PC-9 (cell line): Measurements from ENCODE around the gene SLC25A10.

Source experiments
- EZH2 ChIP-seq: fragments of 200-600 bp; sonication (generic); IDR thresholded peaks from 2 replicates; pipeline ENCODE4 v1.8.0; 2017; ENCODE audit warnings: antibody characterized with exemption, low read depth
- TF ChIP-seq, protein P1 (sequence below): fragments of 200-600 bp; sonication (generic); conservative IDR thresholded peaks from 2 replicates; pipeline ENCODE4 v1.6.1; 2017; ENCODE audit warnings: mixed run types, antibody characterized with exemption, mild to moderate bottlenecking, moderate library complexity

DNA sequence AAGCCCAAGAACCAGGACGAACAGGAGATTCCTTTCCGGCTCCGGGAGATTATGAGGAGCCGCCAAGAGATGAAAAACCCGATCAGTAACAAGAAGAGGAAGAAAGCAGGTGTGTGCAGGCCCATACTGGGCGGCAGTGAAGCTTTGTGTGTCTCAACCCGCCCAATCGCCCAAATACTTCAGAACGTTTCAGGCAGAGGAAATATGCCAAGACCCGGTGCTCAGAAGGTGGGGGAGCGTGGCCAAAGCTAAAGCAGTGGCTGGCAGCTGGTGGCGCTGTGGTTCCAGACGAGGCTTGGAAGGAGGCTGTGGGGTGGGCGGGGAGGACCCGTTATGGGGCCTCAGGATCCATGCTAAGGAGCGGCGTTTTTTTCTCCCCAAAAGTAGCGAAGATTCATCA lies 44.3 kb upstream of the SLC25A10 start:
- TF ChIP-seq, protein P1, sequence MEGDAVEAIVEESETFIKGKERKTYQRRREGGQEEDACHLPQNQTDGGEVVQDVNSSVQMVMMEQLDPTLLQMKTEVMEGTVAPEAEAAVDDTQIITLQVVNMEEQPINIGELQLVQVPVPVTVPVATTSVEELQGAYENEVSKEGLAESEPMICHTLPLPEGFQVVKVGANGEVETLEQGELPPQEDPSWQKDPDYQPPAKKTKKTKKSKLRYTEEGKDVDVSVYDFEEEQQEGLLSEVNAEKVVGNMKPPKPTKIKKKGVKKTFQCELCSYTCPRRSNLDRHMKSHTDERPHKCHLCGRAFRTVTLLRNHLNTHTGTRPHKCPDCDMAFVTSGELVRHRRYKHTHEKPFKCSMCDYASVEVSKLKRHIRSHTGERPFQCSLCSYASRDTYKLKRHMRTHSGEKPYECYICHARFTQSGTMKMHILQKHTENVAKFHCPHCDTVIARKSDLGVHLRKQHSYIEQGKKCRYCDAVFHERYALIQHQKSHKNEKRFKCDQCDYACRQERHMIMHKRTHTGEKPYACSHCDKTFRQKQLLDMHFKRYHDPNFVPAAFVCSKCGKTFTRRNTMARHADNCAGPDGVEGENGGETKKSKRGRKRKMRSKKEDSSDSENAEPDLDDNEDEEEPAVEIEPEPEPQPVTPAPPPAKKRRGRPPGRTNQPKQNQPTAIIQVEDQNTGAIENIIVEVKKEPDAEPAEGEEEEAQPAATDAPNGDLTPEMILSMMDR, result no peak
- no peak for TF ChIP-seq EZH2
